GDM1 (cell line): ENCODE data around the gene FBLN2.

Experiments used
- DNase-seq: peaks from one replicate; lab custom pipeline; 2025; lab: John Stamatoyannopoulos, UW

FBLN2 gene

GRCh38 chr3:13624671-13625125 lies 75.8 kb downstream of the FBLN2 start:
- no peak for DNase-seq

GRCh38 chr3:13626396-13626795 lies 77.5 kb downstream of the FBLN2 start:
- no peak for DNase-seq

GRCh38 chr3:13626915-13627460 lies 78.1 kb downstream of the FBLN2 start:
- no peak for DNase-seq

DNA sequence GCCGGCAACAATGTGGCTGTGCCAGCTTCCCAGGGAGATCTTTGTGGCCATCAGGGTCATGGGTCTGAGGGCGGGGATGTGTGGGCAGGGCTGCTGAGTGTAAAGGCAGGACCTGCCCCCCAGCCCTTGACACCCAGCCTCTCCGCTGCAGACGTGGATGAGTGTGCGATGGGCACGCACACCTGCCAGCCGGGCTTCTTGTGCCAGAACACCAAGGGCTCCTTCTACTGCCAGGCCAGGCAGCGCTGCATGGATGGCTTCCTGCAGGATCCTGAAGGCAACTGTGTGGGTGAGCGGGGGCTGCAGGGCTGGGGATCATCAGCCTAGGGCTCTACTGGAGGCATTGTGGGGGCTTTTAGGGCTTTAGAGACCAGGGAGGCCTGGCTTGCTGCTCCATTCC lies 78.8 kb downstream of the FBLN2 start:
- no peak for DNase-seq

GRCh38 chr3:13628432-13628831 lies 79.5 kb downstream of the FBLN2 start:
- DNase-seq, result no peak

- no peak for DNase-seq
Observed at GRCh38 chr3:13628841-13629551, 80.1 kb downstream of the FBLN2 start.

- DNase-seq, result no peak
Observed at GRCh38 chr3:13629644-13630043, 80.7 kb downstream of the FBLN2 start.

DNA sequence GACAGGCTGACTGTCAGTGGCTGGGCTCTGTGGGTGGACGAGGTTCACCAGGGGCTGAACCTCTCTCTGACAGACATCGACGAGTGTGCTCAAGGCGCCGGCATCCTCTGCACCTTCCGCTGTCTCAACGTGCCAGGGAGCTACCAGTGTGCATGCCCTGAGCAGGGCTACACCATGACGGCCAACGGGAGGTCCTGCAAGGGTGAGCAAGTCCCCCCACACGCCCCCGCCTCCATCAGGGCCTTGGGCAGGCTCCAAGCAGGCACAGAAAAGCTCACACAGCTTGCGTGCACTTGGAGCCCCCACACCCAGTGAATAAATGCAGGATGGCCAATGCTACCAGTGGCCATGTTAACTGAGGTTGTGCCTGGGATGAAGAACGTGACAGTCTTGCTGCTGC lies 82.3 kb downstream of the FBLN2 start:
- DNase-seq, result no peak

- DNase-seq, result no peak
Observed at GRCh38 chr3:13633176-13633575, 84.3 kb downstream of the FBLN2 start.

- no peak for DNase-seq
Observed at GRCh38 chr3:13634151-13634550, 85.2 kb downstream of the FBLN2 start.

- DNase-seq, result no peak
Observed at GRCh38 chr3:13634615-13635014, 85.7 kb downstream of the FBLN2 start.

DNA sequence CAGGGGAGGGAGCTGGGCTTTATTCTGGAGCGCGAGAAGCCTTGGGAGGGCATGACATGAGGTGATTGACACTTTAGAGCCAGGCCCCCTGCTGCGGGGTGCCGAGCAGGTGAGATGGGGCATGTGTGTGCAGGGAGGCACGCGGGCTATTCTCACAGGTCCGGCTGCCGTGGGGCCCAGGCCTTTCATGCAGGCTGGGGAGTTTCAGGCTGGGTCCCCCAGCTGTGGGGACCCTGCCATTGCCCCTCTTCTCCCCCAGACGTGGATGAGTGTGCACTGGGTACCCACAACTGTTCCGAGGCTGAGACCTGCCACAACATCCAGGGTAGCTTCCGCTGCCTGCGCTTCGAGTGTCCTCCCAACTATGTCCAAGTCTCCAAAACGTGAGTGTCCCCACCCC lies 87.3 kb downstream of the FBLN2 start:
- DNase-seq, result no peak

GRCh38 chr3:13636874-13637273 lies 87.9 kb downstream of the FBLN2 start:
- DNase-seq, result no peak

DNA sequence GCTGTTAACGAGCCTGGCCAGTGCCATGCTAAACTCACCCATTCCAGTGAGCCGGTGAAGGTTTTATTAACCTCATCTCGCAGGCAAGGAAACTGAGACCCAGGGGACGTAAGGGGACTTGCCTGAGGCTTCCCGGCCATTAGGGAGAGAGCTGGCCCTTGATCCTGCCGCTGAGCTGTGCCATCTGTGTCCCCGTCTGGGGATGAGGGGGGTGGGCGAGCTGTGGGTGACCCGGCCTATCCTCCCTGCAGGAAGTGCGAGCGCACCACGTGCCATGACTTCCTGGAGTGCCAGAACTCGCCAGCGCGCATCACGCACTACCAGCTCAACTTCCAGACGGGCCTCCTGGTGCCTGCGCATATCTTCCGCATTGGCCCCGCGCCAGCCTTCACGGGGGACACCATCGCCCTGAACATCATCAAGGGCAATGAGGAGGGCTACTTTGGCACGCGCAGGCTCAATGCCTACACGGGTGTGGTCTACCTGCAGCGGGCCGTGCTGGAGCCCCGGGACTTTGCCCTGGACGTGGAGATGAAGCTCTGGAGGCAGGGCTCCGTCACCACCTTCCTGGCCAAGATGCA lies 88.5 kb downstream of the FBLN2 start:
- no peak for DNase-seq

DNA sequence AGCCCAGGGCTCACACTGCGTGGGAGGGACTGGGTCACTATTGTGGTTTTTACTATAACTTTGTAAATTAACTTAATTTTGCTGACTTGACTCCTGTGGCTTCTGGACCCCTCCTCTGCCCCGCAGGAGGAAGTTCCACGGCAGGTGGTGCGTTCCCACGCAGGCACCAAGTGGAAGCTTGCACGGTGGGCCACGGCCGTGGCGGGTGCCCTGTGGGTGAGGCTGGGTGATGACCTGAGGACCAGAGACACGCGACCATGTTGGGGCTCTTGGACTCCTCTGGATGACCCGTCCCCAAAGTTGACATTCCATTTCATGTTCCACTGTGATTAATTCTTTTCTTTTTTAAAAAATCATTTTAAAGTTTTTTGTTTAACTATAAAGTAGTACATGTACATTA lies 89.0 kb downstream of the FBLN2 start:
- no peak for DNase-seq

DNA sequence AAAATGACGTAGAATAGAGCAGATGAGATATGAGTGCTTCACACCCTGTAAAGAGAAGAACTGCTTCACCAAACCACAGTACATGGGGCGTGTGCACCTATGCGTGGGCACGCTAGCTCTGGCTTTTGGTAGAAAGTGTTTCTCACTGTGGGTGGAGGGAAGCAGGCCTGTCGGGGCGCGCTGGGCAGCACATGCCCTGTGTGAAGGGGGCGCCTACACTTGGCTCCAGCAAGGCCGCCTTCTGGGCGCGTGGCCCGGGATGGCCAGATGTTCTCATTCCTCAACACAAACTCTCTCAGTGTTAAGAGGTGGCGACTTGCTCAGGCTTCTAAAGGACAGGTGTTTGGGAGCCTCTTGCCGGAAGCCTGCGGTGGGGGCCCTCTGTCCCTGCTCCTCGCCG lies 90.0 kb downstream of the FBLN2 start:
- DNase-seq, result no peak

DNA sequence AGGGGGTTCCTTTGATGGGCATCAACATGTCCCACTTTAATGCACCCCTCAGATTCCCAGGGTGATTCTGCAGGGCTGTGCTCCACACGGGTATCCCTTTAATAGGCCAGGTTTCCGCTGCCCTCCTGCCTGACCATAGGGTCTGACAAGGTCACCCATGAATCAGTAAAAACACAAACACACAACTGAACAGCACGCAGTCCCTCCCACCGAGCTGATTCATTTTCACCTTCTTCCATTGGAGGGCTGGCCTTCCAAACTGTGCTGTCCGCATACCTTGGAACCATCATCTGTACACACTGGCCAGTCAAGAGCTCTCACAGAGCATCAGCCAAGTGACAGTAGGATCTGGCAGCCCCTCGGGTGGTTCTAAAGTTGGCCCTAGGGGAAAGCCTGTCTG lies 93.7 kb downstream of the FBLN2 start:
- no peak for DNase-seq

GRCh38 chr3:13644341-13645117 lies 95.6 kb downstream of the FBLN2 start:
- no peak for DNase-seq

DNA sequence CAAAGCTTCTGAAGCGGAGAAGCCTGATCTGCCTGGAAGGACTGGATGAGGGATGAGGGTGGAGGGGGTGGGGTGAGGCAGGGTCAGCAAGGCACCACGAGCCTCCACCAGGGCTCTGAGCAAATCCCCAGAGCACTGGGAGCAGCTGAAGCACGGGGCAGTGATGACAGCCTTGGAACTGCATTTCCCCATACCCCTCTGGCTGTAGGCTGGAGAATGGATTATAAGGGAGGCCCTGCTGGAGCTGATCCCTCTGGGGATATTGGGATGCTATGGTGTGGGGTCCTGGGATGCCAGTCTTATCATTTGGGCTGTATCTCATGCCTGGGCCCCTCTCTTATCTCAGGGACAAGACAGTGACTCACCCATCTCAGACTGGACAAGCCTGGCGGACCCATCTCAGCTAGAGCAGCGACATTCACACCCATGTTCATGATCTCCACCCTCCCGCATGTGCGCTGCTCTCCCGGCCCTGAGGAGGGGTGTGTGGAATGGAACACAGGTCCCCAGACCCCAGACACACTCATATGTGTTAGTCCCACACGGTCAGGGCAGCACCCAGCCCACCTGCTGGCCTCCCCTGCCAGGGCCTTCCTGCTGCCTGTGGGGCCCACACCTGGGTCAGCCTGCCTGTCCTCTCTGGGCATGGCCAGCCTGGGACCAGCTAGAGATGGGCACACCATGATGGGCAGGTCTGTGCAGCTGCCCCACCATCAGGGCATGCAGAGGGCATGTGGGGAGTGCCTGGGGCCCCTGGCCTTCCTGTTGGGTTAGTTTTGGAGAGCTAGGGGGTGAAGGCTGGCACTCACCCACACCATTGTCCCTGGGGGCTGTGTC lies 97.1 kb downstream of the FBLN2 start:
- no peak for DNase-seq

GRCh38 chr3:13647298-13648059 lies 98.6 kb downstream of the FBLN2 start:
- peak; percentile 59 for DNase-seq
